GM12865 (cell line): ENCODE measurements around the gene PPP1R3D.

Experiments used
- DNase-seq: peaks from one replicate; pipeline ENCODE4 v3.0.0; 2010; ENCODE audit warnings: low read depth
- H3K4me3 ChIP-seq: 2 replicates; pipeline ENCODE4 v1.5.1; 2011; ENCODE audit warnings: mild to moderate bottlenecking, low read depth, low read length, control low read depth
- CTCF ChIP-seq: IDR thresholded peaks from 2 replicates; pipeline ENCODE4 v1.5.1; 2011; ENCODE audit warnings: low read length, control low read depth, low read depth, inconsistent platforms; ENCODE audit not compliant: insufficient read depth; ENCODE audit errors: missing control alignments

PPP1R3D gene

DNA sequence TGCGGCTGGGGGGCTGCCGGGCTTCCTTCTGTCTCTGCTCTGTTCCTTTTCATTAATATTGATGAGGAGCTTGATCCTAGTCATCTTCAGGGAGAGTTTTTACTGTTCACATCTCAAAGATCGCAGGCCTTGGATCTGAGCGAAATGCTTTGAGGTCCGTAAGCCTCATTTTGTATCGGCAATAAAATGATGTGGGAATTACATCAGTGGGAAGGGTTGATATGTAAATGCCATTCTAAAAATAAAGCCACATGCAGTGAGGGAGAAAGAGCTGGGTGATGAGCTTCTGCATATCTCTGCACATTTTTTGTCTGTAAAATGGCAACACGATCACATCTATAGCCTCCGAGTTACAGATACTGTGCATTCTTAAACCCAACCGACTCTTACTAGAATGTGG, 43.0 kb upstream of the PPP1R3D start:
- DNase-seq, result no peak
- H3K4me3 ChIP-seq, result no peak overlapping the region
- no peak for TF ChIP-seq CTCF

DNA sequence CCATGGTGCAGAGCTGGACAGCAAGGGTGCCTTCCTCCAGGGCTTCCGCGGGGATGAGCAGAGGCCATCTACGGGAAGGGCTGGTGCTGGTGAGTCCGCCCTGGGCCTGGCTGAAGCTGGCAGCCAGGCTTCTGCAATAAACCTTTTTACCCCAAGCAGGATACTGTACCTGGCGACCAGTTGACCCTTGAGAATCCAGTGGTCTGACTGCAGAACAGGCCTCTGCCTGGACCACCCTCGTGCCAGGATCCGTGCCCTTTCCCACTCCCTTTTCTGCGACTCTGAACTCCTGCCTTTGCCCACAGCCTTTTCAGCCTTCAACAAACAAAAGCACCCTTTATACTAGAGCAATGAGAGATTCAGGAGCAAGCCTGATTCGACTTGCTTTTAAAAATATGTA, 37.0 kb upstream of the PPP1R3D start:
- no peak overlapping the region for H3K4me3 ChIP-seq
- no peak for DNase-seq
- TF ChIP-seq CTCF, result no peak

- no peak overlapping the region for H3K4me3 ChIP-seq
- no peak for DNase-seq
- no peak for TF ChIP-seq CTCF
These were observed 36.2 kb upstream of the PPP1R3D start for GRCh38 chr20:59976156-59976782.

DNA sequence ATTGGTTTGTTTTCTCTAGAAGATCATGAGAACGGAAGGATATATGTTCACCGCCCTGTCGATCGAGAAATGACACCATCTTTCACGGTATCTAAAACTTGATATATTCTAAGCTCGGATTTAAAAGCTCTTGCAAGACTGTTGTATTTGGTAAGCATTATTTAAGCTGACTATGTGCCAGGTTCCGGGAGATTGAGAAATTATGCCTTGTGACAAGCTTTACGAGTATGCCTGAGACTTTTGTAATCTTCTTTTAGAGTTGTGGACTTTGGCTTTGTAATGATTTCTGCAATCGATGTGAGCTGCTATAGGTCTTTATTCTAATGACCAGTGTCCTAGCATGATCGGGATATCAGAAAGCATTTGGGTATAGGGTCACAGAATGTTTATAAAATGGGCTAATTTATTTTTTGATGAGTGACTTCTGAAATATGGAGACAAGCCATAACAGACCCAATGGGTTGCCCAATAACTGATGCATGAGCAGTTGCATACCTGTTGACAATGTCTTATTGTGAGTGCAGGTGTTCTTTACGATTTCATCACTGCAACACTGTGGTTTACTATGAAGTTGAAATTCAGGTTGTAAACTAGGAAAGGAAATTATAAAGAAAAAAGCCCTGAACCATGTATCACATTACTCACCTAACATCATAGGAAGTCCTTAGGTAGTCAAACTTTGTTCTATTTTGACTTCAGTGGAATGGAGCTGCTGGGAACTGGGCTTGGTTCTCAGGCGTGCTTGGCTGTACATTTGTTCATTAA, 32.1 kb upstream of the PPP1R3D start:
- DNase-seq, result no peak
- no peak for TF ChIP-seq CTCF
- no peak overlapping the region for H3K4me3 ChIP-seq

DNA sequence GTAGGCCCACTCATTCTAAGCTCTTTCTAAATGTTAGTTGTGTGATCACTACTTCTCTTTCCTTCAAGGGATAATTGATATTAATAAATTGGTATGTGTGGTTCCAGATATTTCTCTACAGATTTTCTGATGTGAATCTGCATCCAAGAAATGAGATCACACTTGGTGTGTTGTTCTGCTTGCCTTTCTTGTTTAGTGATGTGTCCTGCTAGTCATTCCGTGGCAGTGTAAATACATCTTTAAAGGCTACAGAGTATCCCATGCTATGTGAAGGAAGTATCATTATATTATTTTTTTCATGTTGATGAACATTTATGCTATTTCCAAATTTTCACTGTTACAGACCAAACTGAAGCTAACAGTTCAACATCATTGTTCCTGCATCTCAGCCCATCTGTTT, 31.3 kb upstream of the PPP1R3D start:
- DNase-seq, result no peak
- no peak for TF ChIP-seq CTCF

GRCh38 chr20:59966428-59966827, 26.3 kb upstream of the PPP1R3D start:
- DNase-seq, result no peak
- no peak overlapping the region for H3K4me3 ChIP-seq
- TF ChIP-seq CTCF, result no peak

More for the DNA sequence above, 31.3 kb upstream of the PPP1R3D start:
- H3K4me3 ChIP-seq, result no peak overlapping the region
